GM19438 (cell line): Measurements from ENCODE around the gene LINC00237.
A peak's percentile ranks its signal among the peaks of the same experiment; 100 is the strongest.

Source experiments
- ATAC-seq: cut with Tn5 transposase; IDR thresholded peaks from one replicate; pipeline ENCODE4 v1.9.1; 2021; ENCODE audit warnings: low read depth; ENCODE audit not compliant: unreplicated experiment

The LINC00237 gene

GRCh38 chr20:21100578-21101452 is 5.3 kb downstream of the LINC00237 start:
- ATAC-seq: no peak

- ATAC-seq: peak; percentile 31
Measured at GRCh38 chr20:21099751-21100577, 6.2 kb downstream of the LINC00237 start.

- peak; percentile 41 for ATAC-seq
Measured at GRCh38 chr20:21096321-21097043, 9.7 kb downstream of the LINC00237 start.

- no peak for ATAC-seq
Measured at GRCh38 chr20:21092806-21093205, 13.4 kb downstream of the LINC00237 start.

- no peak for ATAC-seq
Measured at GRCh38 chr20:21090721-21091120, 15.4 kb downstream of the LINC00237 start.

- ATAC-seq: no peak
Measured at GRCh38 chr20:21090111-21090618, 16.0 kb downstream of the LINC00237 start.

GRCh38 chr20:21089391-21089790 is 16.8 kb downstream of the LINC00237 start:
- no peak for ATAC-seq

- no peak for ATAC-seq
Measured at GRCh38 chr20:21087862-21088540, 18.2 kb downstream of the LINC00237 start.

- ATAC-seq: no peak
Measured at GRCh38 chr20:21083825-21084325, 22.3 kb downstream of the LINC00237 start.

- ATAC-seq: no peak
Measured at GRCh38 chr20:21082584-21082983, 23.6 kb downstream of the LINC00237 start.

GRCh38 chr20:21077809-21078345 is 28.3 kb downstream of the LINC00237 start:
- ATAC-seq: no peak

- ATAC-seq: no peak
Measured at GRCh38 chr20:21076073-21076472, 30.1 kb downstream of the LINC00237 start.

- ATAC-seq: no peak
Measured at GRCh38 chr20:21075471-21075870, 30.7 kb downstream of the LINC00237 start.

GRCh38 chr20:21074605-21075336 is 31.4 kb downstream of the LINC00237 start:
- peak; percentile 98 for ATAC-seq

GRCh38 chr20:21067255-21067654 is 38.9 kb downstream of the LINC00237 start:
- no peak for ATAC-seq

GRCh38 chr20:21064924-21065323 is 41.2 kb downstream of the LINC00237 start:
- ATAC-seq: no peak

GRCh38 chr20:21063276-21063675 is 42.9 kb downstream of the LINC00237 start:
- ATAC-seq: no peak

GRCh38 chr20:21053002-21053762 is 53.0 kb downstream of the LINC00237 start:
- ATAC-seq: no peak
